Measurements from ENCODE around the gene HS6ST1. TPM values are rescaled to one million over a fixed set of nuclear protein-coding genes. Genes with fewer than 3 reads are reported as not detected.
"Not testable (repeated sequence)": the region's sequence is repeated elsewhere in the genome, so short reads cannot be mapped to it uniquely, and the experiment has no call there.

Gene HS6ST1
- total and polyA plus RNA-seq, 4 donors = 17.9 to 31.9 (median 25.4) TPM

- H3K4me1 ChIP-seq (ENCODE audit: control insufficient read depth in 4 of 4, insufficient read depth in 4 of 4, low read length in 3 of 4) = no peaks in the 10 kb centered on the region
- H3K27ac ChIP-seq (ENCODE audit: low read depth in 1 of 2, low read length in 2 of 2) = no peak overlapping the region
- no peak overlapping the region for H3K9ac ChIP-seq (ENCODE audit: low read depth in 1 of 2, low read length in 2 of 2)
- TF ChIP-seq ATF3 (IDR thresholded peaks at IDR 0.05) = no peak
- no peak for TF ChIP-seq YY1 (IDR thresholded peaks at IDR 0.05)
- no peak for TF ChIP-seq JUND (IDR thresholded peaks at IDR 0.05)
- TF ChIP-seq REST (IDR thresholded peaks at IDR 0.05) = no peak
- TF ChIP-seq GABPA (IDR thresholded peaks at IDR 0.05 in 1 of 2, conservative IDR thresholded peaks at IDR 0.05 in 1 of 2) = no peak
- TF ChIP-seq RAD21 (IDR thresholded peaks at IDR 0.05) = no peak
- no peak for TF ChIP-seq CTCF (IDR thresholded peaks at IDR 0.05; ENCODE audit: low read depth, low read length, missing input control)
- no peak for TF ChIP-seq TAF1 (conservative IDR thresholded peaks at IDR 0.05)
- TF ChIP-seq HNF4A (conservative IDR thresholded peaks at IDR 0.05) = no peak
- TF ChIP-seq EGR1 (IDR thresholded peaks at IDR 0.05; ENCODE audit: low read depth in 2 of 2) = no peak
- TF ChIP-seq RXRA (IDR thresholded peaks at IDR 0.05) = no peak
- TF ChIP-seq FOXA2 (IDR thresholded peaks at IDR 0.05) = no peak
- no peak for TF ChIP-seq MAX (IDR thresholded peaks at IDR 0.05)
- TF ChIP-seq FOXA1 (IDR thresholded peaks at IDR 0.05) = no peak
- no peak for TF ChIP-seq HNF4G (IDR thresholded peaks at IDR 0.05)
- TF ChIP-seq NR2F2 (IDR thresholded peaks at IDR 0.05) = no peak
- TF ChIP-seq ZBTB33 (IDR thresholded peaks at IDR 0.05) = no peak
- no peak for DNase-seq (ENCODE audit: low spot score)
- H3K4me3 ChIP-seq (ENCODE audit: low read depth in 1 of 3, low read length in 3 of 3) = no peak overlapping the region
- H3K36me3 ChIP-seq (ENCODE audit: control insufficient read depth in 4 of 4, insufficient read depth in 3 of 4, low read depth in 1 of 4, low read length in 3 of 4) = no peaks in the 10 kb centered on the region
- WGBS = 92% methylated on average over 6 of the region's 6 CpGs
- no peaks in the 10 kb centered on the region for H3K9me3 ChIP-seq (ENCODE audit: control insufficient read depth in 4 of 4, low read length in 3 of 4)
- H3K27me3 ChIP-seq (ENCODE audit: control insufficient read depth in 4 of 4, insufficient read depth in 4 of 4, low read length in 3 of 4) = no peaks in the 10 kb centered on the region
Observed at GRCh38 chr2:128258218-128258617, 60.5 kb downstream of the HS6ST1 start.

- TF ChIP-seq NR2F2 (IDR thresholded peaks at IDR 0.05) = no peak
- TF ChIP-seq EGR1 (IDR thresholded peaks at IDR 0.05; ENCODE audit: low read depth in 2 of 2) = no peak
- H3K4me3 ChIP-seq (ENCODE audit: low read depth in 1 of 3, low read length in 3 of 3) = no peak overlapping the region
- H3K9ac ChIP-seq (ENCODE audit: low read depth in 1 of 2, low read length in 2 of 2) = no peak overlapping the region
- H3K27me3 ChIP-seq (ENCODE audit: control insufficient read depth in 4 of 4, insufficient read depth in 4 of 4, low read length in 3 of 4) = no peaks in the 10 kb centered on the region
- WGBS = 94% methylated on average over 6 of the region's 6 CpGs
- no peaks in the 10 kb centered on the region for H3K4me1 ChIP-seq (ENCODE audit: control insufficient read depth in 4 of 4, insufficient read depth in 4 of 4, low read length in 3 of 4)
- DNase-seq (ENCODE audit: low spot score) = no peak
- no peaks in the 10 kb centered on the region for H3K9me3 ChIP-seq (ENCODE audit: control insufficient read depth in 4 of 4, low read length in 3 of 4)
- no peaks in the 10 kb centered on the region for H3K36me3 ChIP-seq (ENCODE audit: control insufficient read depth in 4 of 4, insufficient read depth in 3 of 4, low read depth in 1 of 4, low read length in 3 of 4)
- H3K27ac ChIP-seq (ENCODE audit: low read depth in 1 of 2, low read length in 2 of 2) = no peak overlapping the region
Observed at GRCh38 chr2:128252501-128252900, 66.2 kb downstream of the HS6ST1 start.

GRCh38 chr2:128252086-128252485, 66.6 kb downstream of the HS6ST1 start:
- not testable (repeated sequence) for H3K27me3 ChIP-seq (ENCODE audit: control insufficient read depth in 4 of 4, insufficient read depth in 4 of 4, low read length in 3 of 4); DNase-seq (ENCODE audit: low spot score); H3K4me1 ChIP-seq (ENCODE audit: control insufficient read depth in 4 of 4, insufficient read depth in 4 of 4, low read length in 3 of 4); H3K27ac ChIP-seq (ENCODE audit: low read depth in 1 of 2, low read length in 2 of 2); H3K4me3 ChIP-seq (ENCODE audit: low read depth in 1 of 3, low read length in 3 of 3); H3K9ac ChIP-seq (ENCODE audit: low read depth in 1 of 2, low read length in 2 of 2); H3K9me3 ChIP-seq (ENCODE audit: control insufficient read depth in 4 of 4, low read length in 3 of 4); H3K36me3 ChIP-seq (ENCODE audit: control insufficient read depth in 4 of 4, insufficient read depth in 3 of 4, low read depth in 1 of 4, low read length in 3 of 4)
- 93% methylated on average over 6 of the region's 6 CpGs for WGBS
